Fibroblast of villous mesenchyme (primary cell): ENCODE measurements around the gene LRRC46. TPM values are rescaled to one million over a fixed set of nuclear protein-coding genes. Genes with fewer than 3 reads are reported as not detected.

Experiments used
- DNase-seq: peaks from one replicate; pipeline ENCODE4 v3.0.0-alpha.2; 2010; ENCODE audit warnings: low read depth
- H3K4me3 ChIP-seq: 2 replicates; pipeline ENCODE4 v1.5.1; 2011; ENCODE audit warnings: low read depth, mild to moderate bottlenecking, low read length
- CTCF ChIP-seq: IDR thresholded peaks from 2 replicates; pipeline ENCODE4 v1.5.1; 2012; ENCODE audit warnings: low read depth, mild to moderate bottlenecking, low read length; ENCODE audit not compliant: insufficient read depth
- total RNA-seq: library from RNA; depleted of rRNA; stranded (reverse); fragments of >200 nt; gene quantifications from 2 replicates; pipeline ENCODE4 v1.2.3, GENCODE V29; 2012

LRRC46 gene
- total RNA-seq, 1 donor: under 0.01 TPM

GRCh38 chr17:47870056-47870455 lies 38.6 kb downstream of the LRRC46 start:
- DNase-seq: no peak
- H3K4me3 ChIP-seq: no peak overlapping the region
- TF ChIP-seq CTCF: no peak

GRCh38 chr17:47871048-47871447 lies 39.6 kb downstream of the LRRC46 start:
- DNase-seq: no peak
- no peak for TF ChIP-seq CTCF
- no peak overlapping the region for H3K4me3 ChIP-seq

GRCh38 chr17:47872019-47872650 lies 40.7 kb downstream of the LRRC46 start:
- H3K4me3 ChIP-seq: no peak overlapping the region
- no peak for TF ChIP-seq CTCF
- DNase-seq: no peak

- no peak for TF ChIP-seq CTCF
- DNase-seq: no peak
- no peak overlapping the region for H3K4me3 ChIP-seq
Observed at GRCh38 chr17:47872651-47873161, 41.2 kb downstream of the LRRC46 start.

GRCh38 chr17:47873200-47874090 lies 42.0 kb downstream of the LRRC46 start:
- no peak for TF ChIP-seq CTCF
- no peak for DNase-seq
- no peak overlapping the region for H3K4me3 ChIP-seq

- TF ChIP-seq CTCF: no peak
- no peak overlapping the region for H3K4me3 ChIP-seq
- no peak for DNase-seq
Observed at GRCh38 chr17:47875011-47875985, 43.8 kb downstream of the LRRC46 start.
